Uterus (tissue), 4 donors: Measurements from ENCODE around the gene YWHAB. TPM values are rescaled to one million over a fixed set of nuclear protein-coding genes. Genes with fewer than 3 reads are reported as not detected.

Experiments
- DNase-seq, 2 donors: peaks; one replicate each; pipeline ENCODE4 v3.0.0-alpha.2; 2019 to 2020
- H3K27ac ChIP-seq, 2 donors: fragments of 200-600 bp; sonication (generic); 1 replicate in 1 of 2; 2 replicates in 1 of 2; pipeline ENCODE4 v1.5.1; 2016 to 2018
- H3K27me3 ChIP-seq, 2 donors: fragments of 200-600 bp; sonication (generic); one replicate each; pipeline ENCODE4 v1.5.1; 2018 to 2019; ENCODE audit warnings: control low read depth in 1 of 2
- H3K36me3 ChIP-seq, 2 donors: fragments of 200-600 bp; sonication (generic); one replicate each; pipeline ENCODE4 v1.5.1; 2019; ENCODE audit warnings: control low read depth in 1 of 2
- H3K4me1 ChIP-seq, 2 donors: fragments of 200-600 bp; sonication (generic); one replicate each; pipeline ENCODE4 v1.5.1; 2018 to 2019; ENCODE audit warnings: control low read depth in 1 of 2
- H3K4me3 ChIP-seq, 2 donors: fragments of 200-600 bp; sonication (generic); 1 replicate in 1 of 2; 2 replicates in 1 of 2; pipeline ENCODE4 v1.5.1; 2018 to 2019; ENCODE audit warnings: mild to moderate bottlenecking in 1 of 2
- H3K9me3 ChIP-seq, 2 donors: fragments of 200-600 bp; sonication (generic); one replicate each; pipeline ENCODE4 v1.5.1; 2019; ENCODE audit warnings: control low read depth in 1 of 2
- POLR2A ChIP-seq, 2 donors: fragments of 450-650 bp; IDR thresholded peaks; one replicate each; pipeline ENCODE4 v1.6.1; 2016; ENCODE audit warnings: antibody characterized with exemption in 2 of 2, mild to moderate bottlenecking in 1 of 2, moderate library complexity in 1 of 2
- intact Hi-C: fragments of 100-400 bp; cut with DNase I; formaldehyde crosslinking; loops from one replicate; pipeline ENCODE4 v1.15.1; 2023; ENCODE audit warnings: low total_unique reads
- total RNA-seq, 4 donors: library from RNA; depleted of rRNA in 3 of 4; stranded (reverse); fragments of >200 nt in 3 of 4; gene quantifications; one replicate each; pipeline versions ENCODE4 v1.1.0 to v1.2.4, GENCODE V29; 2014 to 2023
- TF ChIP-seq, protein P1 (sequence below), 4 experiments: fragments of 200-600 bp in 2 of 4; fragments of 450-650 bp in 2 of 4; sonication (generic) in 2 of 4; IDR thresholded peaks; one replicate each; pipeline ENCODE4 v1.5.1; 2016 to 2019; ENCODE audit warnings: antibody characterized with exemption in 4 of 4, mild to moderate bottlenecking in 2 of 4, moderate library complexity in 1 of 4
- donor health status: DM: yes; HTN: yes; CAD: no.

YWHAB gene
- total RNA-seq, 4 donors from 2014 or later: 54.3 to 131 (median 108) TPM

- TF ChIP-seq, protein P1, sequence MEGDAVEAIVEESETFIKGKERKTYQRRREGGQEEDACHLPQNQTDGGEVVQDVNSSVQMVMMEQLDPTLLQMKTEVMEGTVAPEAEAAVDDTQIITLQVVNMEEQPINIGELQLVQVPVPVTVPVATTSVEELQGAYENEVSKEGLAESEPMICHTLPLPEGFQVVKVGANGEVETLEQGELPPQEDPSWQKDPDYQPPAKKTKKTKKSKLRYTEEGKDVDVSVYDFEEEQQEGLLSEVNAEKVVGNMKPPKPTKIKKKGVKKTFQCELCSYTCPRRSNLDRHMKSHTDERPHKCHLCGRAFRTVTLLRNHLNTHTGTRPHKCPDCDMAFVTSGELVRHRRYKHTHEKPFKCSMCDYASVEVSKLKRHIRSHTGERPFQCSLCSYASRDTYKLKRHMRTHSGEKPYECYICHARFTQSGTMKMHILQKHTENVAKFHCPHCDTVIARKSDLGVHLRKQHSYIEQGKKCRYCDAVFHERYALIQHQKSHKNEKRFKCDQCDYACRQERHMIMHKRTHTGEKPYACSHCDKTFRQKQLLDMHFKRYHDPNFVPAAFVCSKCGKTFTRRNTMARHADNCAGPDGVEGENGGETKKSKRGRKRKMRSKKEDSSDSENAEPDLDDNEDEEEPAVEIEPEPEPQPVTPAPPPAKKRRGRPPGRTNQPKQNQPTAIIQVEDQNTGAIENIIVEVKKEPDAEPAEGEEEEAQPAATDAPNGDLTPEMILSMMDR (IDR thresholded peaks at IDR 0.05): no peak
- Histone ChIP-seq H3K9me3 (no peaks in the 10 kb centered on the region), H3K4me1 (no peaks in the 10 kb centered on the region), H3K4me3 (no peak overlapping the region), H3K36me3 (no peaks in the 10 kb centered on the region), H3K27me3 (no peaks in the 10 kb centered on the region), H3K27ac (no peak overlapping the region)
- intact Hi-C loops: no loop called here
- no peak for DNase-seq
These were observed 18.9 kb downstream of the YWHAB start for GRCh38 chr20:44904377-44904776.

- intact Hi-C loops: no loop called here
- no peaks in the 10 kb centered on the region for H3K9me3 ChIP-seq
- H3K4me1 ChIP-seq: peaks cover 0 to 5% of the 10 kb centered on the region in 2 donors
- DNase-seq: no peak
- peak overlapping the region; percentile 39 to 43 for H3K4me3 ChIP-seq
- H3K27ac ChIP-seq: no peak overlapping the region
- H3K36me3 ChIP-seq: no peaks in the 10 kb centered on the region
- TF ChIP-seq POLR2A (IDR thresholded peaks at IDR 0.05): no peak
- TF ChIP-seq, protein P1 (IDR thresholded peaks at IDR 0.05): no peak
- no peaks in the 10 kb centered on the region for H3K27me3 ChIP-seq
These were observed 23.7 kb downstream of the YWHAB start for GRCh38 chr20:44908987-44909871.

DNA sequence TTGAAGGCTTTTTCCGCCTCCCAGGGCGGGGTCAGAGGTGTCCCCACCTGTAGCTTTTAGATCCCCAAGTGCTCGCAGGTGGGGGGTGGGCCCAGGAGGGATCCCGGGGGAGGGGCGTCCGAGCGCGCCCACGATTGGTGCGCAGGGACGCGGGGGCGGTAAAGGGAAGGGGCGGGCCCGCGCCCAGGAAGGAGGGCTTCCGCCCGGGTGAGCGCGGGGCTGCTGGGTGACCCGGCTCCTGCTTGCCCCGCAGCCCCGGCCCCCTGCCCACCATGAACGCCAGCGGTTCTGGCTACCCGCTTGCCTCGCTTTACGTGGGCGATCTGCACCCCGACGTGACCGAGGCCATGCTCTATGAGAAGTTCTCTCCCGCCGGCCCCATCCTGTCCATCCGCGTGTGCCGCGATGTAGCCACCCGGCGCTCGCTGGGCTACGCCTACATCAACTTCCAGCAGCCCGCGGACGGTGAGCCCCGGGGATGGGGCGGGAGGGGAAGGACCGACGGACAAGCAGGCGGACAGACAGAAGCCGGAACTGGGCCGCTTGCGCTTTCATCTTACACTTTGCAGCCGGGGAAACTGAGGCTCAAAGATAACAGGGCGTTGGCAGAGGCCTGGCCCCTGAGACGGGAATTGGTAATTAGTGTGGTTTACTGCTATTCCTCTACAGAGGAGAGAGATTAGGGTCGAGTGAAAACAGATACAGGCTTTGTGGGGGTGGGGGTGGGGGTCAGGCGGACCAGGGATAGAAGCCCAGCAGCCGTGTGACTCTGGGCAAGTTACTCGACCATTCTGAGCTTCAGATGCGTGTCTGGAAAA lies 24.6 kb downstream of the YWHAB start, which contains the start of gene PABPC1L:
PABPC1L (plus strand) TSS at position 189 of the 818 bp plus-strand sequence; CDS start at position 273, 84 bp downstream.
- intact Hi-C loops: no loop called here
- peak within 1 kb of the TSS; percentile 39 to 43 for H3K4me3 ChIP-seq
- TF ChIP-seq, protein P1 (IDR thresholded peaks at IDR 0.05): no peak
- TF ChIP-seq POLR2A (IDR thresholded peaks at IDR 0.05): no peak
- peaks cover 0 to 5% of the 10 kb centered on the region in 2 donors for H3K4me1 ChIP-seq
- DNase-seq: peak; percentile 28 to 51
- H3K27ac ChIP-seq: no peak within 1 kb of the TSS
- H3K36me3 ChIP-seq: no peaks in the 10 kb centered on the region
- no peaks in the 10 kb centered on the region for H3K27me3 ChIP-seq
- H3K9me3 ChIP-seq: no peaks in the 10 kb centered on the region

DNA sequence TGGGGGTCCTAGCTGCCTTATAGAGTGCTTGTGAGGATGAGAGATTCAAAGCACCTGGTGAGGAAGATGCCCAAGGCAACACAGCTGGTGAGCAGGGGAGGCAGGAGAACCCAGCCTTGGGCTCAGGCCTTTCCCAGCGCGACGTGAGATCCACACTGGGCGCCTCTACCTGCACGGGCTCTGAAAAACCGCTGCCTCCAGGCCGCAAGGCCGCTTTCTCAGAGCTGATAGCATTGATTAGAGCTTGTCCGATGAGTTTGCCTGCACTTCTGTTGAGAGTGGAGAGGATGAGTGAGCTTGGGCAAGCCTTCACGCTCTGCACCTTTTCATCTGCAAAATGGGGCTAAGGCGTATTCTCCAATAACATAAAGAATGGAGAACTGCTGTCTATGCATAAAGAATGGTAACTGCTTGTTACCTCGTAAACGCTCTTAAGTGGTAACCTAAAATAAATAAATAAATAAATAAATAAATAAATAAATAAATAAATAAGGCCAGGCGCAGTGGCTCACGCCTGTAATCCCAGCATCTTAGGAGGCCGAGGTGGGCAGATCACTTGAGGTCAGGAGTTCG lies 25.3 kb downstream of the YWHAB start:
- Histone ChIP-seq H3K4me3 (no peak overlapping the region), H3K9me3 (no peaks in the 10 kb centered on the region), H3K27ac (no peak overlapping the region), H3K36me3 (no peaks in the 10 kb centered on the region), H3K4me1 (peaks cover 0 to 5% of the 10 kb centered on the region in 2 donors), H3K27me3 (no peaks in the 10 kb centered on the region)
- DNase-seq: no peak
- intact Hi-C loops: no loop called here
- TF ChIP-seq, protein P1 (IDR thresholded peaks at IDR 0.05): no peak
- TF ChIP-seq POLR2A (IDR thresholded peaks at IDR 0.05): no peak
